ENCODE data around the gene KAZALD1.

The KAZALD1 gene

DNA sequence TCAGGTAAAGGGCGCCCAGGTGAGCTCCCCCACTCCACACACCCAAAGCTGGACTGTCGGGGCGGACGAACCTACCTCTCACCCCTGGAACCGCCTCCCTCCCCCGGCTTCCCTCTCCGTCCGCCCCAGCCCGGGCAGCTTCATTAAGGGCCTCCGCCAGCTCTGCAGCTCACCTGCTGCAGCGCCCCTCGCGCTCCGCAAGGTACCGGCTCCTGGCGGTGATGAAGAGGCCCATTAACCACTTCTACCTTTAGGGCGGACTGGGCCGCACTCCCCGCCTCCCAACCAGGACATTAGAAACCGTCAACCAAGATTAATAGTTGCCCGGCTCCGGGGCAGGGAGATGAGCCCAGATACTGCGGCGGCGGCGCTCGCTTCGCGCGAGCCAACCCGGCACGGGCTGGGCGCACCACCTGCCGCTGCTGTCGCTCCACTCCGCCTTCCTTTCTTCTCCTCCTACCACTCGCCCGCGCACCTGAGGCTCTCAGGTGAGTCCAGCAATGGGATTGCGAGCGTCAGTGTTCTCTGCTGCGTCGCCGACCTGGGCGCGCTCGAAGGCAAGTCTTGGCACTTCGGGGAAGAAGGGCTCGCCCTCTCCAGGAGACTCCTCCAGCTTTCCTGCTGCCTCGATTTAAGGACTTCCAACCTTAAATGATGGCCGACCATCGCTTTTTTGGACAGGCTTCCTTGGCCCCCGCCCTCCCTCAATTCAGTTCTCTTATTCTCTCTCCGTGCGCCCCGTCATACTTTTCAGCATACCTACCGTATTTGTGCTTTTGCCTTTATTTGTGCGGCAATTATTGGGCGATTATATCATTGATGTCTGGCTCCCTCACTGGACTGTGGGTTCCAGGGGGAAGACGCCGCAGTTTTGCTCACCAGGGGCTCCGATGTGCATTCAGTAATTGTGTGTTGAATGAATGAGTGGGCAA is 13.6 kb upstream of the KAZALD1 start:
- DNase-seq (ENCODE audit: low read depth in 2 of 2) = no peak

DNA sequence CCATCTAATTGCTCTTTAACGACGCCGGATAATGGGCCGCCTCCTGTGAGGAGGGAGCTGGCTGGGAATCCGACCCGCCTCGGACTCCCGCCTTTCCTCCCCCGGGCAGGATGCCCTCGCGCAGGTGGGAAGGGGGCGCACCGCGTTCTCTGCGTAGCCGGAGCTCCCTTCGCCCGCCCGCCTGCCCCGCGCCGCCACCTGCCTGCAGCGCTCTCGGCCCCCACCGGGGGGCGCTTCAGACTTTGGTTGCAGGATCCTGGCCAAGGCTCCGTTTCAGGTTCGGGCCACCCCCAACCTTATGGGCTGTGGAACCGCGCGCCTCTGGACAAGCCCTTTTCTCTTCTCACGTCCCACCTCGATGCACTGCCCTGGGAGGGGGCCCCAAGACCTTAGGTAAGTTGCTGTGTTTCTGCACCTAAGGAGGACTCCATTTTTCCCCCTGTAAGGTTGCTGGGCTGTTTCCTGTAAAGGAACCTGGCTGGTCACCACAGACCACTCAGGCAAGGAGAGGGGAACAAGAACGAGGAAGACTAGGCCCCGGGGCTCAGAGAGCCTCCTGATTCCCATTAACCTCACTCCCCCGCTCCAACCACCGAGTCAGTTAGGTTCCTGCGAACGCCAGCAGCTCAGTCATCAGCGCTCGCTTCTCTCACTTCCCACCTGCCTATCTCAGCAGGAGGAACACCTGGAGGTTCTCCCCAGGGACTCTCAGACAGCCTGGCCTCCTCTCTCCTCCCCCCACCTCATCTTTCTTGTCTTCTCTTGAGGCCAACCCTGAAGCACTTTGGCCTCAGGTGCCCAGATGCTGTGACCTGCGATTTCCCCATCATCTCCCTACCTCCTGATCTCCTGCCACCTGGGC is 11.3 kb upstream of the KAZALD1 start:
- peak; percentile 66 to 77 for DNase-seq (ENCODE audit: low read depth in 2 of 2)

DNA sequence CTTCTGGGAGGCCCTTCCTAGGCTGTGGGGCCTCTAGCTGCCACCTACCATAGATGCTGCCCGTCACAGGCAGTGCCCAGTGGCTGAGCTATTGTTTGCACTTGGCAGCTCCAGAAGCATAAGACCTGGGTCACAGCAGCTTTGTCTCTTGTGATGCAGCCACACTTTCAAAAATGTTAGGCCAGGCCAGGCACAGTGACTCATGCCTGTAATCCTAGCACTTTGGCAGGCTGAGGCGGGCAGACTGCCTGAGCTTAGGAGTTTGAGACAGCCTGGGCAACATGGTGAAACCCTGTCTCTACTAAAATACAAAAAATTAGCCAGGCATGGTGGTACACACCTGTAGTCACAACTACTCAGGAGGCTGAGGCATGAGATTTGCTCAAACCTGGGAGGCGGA is 9.5 kb upstream of the KAZALD1 start:
- DNase-seq (ENCODE audit: low read depth in 2 of 2) = no peak

DNA sequence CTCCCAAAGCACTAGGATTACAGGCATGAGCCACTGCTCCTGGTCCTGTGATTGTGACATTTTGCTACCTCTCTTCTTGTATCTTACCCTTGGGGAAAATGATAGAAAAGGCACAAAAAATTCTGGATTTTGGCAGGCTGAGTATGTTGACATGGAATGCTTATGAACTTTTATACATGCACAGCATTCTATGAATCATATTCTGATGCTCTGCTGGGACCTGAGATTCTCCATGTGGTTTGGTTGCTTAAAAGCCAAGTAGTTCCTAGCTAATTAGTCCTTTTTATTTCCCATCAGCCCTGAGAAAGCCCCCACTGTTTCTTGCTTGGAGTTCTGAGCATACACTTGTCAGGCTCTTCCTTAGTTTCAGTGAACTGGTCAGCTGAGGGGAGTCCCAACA is 8.3 kb upstream of the KAZALD1 start:
- no peak for DNase-seq (ENCODE audit: low read depth in 2 of 2)

DNA sequence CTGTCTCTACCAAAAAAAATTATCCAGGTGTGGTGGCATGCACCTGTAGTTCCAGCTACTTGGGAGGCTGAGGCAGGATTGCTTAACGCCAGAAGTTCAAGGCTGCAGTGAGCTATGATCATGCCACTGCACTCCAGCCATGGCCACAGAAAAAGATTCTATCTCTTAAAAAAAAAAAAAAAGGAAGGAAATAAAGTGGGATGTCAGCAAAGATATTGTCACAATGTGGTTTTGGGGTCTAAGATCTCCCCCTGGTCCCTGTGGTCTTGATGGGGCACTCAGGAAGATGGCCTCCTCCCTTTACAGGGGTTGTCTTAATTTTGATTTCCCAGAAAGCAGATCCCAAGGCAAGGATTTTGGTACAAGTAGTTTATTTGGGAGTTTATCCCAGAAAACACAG is 7.4 kb upstream of the KAZALD1 start:
- DNase-seq (ENCODE audit: low read depth in 2 of 2) = no peak

DNA sequence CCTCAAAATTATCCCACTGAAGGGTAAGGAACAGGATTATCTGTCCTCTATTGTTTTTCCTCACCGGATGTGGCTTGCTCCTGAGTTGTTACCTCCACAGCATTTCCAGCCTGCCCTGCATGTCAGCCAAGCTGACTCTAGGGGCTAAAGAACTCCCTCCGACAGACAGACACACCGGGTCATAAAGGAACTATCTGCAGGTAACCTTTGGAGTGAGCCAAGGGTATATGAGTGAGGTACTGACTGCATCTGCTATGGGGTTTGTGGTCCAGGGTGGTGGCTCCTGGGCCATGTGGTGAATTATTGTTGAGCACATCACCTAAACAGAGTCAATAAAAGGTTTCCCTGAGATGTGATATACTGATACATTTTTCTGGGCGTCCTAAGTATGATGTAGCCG is 6.9 kb upstream of the KAZALD1 start:
- no peak for DNase-seq (ENCODE audit: low read depth in 2 of 2)

DNA sequence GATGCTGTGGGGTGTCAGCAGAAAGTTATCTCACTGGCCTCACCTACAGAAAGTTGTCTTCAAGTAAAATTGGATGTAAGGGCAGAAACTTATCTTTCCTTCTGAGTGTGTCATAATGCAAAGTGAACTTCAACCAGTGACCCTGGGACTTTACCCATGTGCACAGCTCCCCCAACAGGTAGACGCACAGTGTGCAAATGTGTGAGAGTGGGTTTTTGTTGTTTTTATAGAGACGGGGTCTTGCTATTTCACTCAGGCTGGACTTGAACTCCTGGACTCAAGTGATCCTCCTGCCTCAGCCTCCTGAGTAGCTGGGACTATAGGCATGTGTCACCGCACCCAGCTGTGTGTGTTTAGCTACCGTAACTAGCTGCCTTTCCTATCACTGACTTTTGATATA is 6.4 kb upstream of the KAZALD1 start:
- DNase-seq (ENCODE audit: low read depth in 2 of 2) = no peak

DNA sequence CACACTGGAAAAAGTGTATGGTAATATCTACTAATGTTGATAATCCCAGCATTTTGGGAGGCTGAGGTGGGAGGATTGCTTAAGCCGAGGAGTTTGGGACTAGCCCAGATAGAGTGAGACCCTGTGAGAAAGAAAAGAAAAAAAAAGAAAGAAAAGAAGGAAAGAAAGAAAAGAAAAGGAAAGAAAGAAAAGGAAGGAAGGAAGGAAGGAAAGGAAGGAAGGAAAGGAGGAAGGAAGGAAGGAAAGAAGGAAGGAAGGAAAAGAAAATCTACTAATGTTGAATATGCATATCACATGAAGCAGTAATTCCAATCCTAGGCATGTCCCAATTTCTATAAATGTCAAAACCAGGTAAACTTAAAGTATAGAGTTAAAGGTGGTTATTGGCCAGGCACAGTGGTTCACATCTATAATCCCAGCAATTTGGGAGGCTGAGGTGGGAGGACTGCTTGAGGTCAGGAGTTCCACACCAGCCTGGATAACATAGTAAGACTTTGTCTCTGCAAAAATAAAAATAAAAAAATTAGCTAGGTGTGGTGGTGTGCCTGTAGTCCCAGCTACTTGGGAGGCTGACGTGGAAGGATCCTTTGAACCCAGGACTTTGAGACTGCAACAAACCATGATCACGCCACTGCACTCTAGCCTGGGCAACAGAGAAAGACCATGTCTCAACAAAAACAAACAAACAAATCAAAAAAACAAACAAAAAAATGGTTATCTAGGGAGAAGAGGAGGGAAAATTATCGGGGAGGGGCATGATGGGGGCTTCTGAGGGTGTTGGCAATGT is 5.2 kb upstream of the KAZALD1 start:
- no peak for DNase-seq (ENCODE audit: low read depth in 2 of 2)

DNA sequence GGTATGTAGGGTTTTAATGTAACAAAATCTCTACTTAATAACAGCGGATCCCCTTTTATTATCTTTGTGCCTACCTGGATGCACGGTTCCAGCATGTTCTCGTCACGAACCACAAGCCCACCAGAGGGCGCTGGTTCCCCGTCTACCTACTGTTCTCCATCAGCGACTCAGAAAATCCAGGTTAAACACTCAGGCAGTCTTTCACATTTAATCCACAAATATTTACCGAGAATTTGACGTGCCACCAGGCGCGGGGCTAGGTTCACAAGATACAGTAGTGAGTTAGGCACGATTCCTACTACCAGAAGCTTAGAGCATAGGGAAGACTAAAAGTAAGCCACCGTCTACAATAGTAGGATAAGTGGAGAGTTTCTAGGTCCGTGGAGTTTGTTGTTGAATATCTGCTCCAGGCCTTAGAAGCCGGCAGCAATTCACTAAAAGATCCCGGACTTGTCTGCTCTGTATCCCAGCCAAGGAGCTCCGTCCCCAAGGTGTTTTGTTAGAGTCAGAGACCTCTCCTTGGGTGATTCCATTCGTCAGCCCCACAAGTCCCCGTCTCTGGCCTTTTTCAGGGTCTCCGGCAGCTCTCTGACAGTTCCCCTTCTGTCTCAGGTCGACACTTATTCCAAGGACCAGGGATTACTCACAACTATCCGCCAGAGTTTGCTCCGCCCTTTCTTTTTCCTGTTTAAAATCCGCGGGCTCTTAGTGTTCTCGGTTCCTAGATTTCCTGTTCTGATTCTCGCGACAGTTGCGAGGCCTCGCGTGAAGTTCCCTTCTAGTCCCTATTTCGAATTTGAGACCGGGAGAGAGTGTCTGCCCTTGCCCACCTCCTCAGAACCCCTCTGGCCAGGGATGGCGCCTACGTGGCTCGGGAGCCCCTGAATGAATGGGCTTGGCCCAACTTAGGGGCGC is 1.5 kb upstream of the KAZALD1 start:
- DNase-seq (ENCODE audit: low read depth in 2 of 2) = peak; percentile 88 to 96

DNA sequence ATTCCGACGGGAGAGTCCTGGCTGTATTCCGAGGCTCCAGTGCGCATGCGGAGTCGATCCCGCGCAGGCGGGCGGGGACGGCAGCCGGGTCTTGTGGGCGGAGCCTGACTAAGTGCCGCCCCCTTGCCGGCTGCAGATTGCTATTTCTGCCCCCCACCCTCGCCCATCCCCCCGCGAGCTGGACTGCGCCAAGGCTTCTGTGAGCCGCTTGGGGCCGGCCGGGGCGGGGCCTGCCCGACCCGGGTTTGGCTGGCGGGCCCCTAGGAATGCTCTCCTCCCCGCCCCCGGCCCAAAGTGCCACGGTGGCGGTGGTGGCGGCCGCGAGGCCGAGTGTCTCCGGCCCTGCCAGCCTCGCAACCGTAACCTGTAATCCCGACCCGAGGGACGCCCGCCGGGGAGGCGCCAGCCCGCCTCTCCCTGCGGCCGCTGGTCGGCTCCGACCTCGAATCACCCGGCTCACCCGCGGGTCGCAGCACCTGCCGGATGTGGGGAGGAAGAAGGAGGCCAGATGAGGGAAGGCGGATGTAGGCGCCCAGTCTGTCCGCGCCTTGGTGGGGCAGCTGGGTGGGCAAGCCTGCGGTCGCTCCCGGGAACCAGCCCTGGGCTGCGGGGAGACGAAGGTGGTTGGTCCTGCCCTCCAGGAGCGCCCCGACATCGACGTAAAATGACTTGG is 702 bp upstream of the KAZALD1 start:
- peak; percentile 88 to 91 for DNase-seq (ENCODE audit: low read depth in 2 of 2)

DNA sequence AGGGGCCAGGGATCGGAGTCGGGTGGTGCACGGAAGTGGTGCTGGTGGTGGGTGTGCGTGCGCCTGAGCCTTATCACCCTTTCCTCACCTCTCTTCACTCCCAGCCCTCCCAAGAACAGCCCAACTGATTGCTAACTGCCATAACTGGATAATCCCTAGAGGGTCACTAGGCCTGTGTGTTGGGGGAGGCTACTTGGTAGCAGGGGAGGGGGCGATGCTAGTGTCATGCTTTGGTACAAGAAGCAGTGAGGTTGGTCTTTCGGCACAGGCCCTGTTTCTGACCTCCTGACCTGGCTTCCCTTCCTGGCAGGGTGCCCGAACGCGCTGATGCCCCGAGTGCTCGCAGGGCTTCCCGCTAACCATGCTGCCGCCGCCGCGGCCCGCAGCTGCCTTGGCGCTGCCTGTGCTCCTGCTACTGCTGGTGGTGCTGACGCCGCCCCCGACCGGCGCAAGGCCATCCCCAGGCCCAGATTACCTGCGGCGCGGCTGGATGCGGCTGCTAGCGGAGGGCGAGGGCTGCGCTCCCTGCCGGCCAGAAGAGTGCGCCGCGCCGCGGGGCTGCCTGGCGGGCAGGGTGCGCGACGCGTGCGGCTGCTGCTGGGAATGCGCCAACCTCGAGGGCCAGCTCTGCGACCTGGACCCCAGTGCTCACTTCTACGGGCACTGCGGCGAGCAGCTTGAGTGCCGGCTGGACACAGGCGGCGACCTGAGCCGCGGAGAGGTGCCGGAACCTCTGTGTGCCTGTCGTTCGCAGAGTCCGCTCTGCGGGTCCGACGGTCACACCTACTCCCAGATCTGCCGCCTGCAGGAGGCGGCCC is 652 bp downstream of the KAZALD1 start:
- peak; percentile 42 to 55 for DNase-seq (ENCODE audit: low read depth in 2 of 2)

DNA sequence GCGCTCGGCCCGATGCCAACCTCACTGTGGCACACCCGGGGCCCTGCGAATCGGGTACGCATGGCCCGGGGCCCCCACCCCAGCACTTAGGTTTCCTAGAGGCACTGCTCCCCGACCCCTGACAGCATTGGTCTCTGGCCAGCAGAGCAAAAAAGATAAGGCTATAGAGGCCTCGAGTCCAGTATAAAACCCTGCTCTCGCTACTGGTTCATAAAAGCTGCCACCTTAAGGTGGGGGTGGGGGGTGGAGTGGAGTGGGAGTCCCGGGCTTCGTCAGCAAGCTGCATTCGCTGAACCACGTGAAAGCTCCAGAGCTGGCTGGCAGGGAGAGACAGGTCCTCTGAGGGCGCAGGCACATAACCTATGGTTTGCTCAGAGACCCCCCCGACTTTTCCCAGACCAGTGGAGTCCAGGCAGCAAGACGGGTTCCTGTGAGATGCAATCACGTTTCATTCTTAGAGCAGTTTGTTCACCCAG is 1.3 kb downstream of the KAZALD1 start:
- no peak for DNase-seq (ENCODE audit: low read depth in 2 of 2)

DNA sequence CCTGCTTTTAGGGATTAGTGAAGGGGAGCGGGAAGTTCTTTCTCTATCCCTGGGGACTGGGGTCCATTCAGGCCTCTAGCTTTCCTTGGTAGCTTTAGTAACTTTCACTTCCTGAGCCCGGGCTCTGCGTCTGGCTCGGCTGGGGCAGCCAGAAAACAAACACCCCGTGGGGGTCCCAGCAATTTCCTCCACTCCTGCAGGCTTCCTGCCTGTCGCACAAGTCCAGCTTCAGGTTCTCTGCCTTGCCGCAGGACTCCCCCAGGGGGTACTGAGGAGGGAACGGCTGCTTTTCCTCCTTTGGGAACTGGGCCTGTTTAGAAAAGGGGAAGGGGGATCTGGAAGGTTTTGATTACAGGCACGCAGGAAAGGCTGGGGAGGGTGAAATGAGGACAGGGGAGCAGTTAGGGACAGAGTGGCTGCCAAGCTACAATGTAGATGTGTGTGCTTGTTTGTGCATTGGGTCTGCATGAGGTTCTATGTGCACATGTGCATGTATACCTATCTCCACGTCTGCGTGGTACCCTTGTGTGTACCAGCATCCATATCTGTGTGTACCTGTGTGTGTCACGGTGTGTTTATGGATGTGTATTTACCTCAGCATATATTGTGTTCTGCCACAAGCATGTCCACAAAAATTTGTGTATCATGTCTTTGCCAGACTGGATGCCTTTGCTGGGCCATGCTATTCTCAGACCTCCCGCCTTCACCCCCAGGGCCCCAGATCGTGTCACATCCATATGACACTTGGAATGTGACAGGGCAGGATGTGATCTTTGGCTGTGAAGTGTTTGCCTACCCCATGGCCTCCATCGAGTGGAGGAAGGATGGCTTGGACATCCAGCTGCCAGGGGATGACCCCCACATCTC is 2.0 kb downstream of the KAZALD1 start:
- DNase-seq (ENCODE audit: low read depth in 2 of 2) = no peak

DNA sequence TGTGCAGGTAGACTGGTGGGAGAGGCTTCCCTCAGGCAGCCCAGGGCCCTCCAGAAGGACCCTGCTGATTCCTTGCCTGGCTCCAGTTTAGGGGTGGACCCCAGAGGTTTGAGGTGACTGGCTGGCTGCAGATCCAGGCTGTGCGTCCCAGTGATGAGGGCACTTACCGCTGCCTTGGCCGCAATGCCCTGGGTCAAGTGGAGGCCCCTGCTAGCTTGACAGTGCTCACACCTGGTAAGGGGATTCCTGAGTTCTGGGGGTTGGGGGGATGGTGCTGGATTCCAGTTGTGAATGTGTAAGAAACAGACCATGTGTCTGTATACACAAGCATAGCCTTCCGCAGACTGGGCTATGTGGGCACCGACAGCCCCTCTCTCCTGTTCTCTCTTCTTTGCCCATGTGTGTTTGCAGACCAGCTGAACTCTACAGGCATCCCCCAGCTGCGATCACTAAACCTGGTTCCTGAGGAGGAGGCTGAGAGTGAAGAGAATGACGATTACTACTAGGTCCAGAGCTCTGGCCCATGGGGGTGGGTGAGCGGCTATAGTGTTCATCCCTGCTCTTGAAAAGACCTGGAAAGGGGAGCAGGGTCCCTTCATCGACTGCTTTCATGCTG is 2.7 kb downstream of the KAZALD1 start:
- no peak for DNase-seq (ENCODE audit: low read depth in 2 of 2)

DNA sequence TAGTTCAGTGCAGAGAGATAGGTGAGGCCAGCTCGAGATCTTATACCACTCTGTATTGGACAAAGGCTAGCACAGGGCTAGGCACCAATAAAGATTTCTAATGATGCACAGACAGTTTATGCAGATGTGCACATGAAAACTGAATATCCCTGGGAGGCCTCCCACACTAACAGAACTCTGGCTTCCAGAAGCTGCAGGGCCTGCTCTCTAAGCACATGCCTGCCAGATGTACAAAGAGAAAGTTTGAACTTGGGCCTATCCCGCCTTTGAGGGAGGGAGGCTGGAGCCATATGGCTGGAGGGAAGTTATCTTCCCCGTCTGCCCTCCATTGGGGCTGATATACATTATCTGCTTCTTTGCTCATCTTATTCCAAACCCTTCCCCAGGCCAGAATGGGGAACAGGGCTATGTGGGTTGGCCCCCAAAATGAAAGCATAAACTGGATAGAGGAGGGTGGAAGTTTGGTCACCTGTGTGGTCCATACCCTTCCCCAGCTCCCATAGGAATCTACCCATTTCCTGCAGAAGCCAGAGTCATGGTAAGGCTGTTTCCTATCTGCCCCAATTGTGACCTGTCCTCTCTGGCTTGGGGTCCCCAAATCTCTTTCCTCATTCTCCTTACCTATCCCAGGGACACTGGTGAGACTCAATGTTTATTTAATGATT is 3.8 kb downstream of the KAZALD1 start:
- no peak for DNase-seq (ENCODE audit: low read depth in 2 of 2)

DNA sequence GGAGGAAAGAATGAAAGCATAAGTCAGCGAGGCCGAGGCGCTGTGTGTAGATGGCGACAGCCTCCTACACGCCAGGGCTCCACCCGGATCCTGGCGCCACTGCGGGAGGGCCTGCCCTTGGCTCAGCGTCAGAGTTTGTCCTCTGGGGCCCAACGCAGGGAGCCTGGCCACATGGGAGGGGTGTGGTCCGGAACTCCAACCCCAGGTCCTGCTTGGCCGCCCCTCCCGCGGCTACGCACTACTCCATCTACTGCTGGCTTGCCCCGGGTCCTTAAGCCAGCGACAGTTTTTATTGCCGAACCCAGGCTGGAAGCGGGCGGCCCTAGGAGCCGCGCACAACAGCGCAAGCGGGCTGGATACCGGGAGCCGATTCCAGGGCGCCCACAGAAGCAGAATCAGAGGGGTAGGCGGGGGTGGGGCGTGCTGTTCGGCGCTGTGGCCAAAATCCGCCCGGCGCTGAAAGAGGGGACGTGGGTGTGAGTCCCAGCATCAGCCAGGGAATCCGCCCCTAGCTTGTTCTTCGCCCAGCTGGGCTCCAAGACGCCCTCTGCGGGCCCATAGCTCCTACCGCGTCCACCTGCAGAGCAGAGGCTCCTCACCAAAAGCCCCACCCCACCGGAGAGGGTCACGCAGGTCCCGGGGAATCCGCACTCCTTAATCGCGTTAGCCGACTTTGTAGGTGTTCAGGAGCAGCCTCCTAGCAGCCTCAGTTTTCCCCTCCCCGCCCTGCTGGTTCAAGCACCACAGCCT is 4.5 kb downstream of the KAZALD1 start:
- DNase-seq (ENCODE audit: low read depth in 2 of 2) = peak in 1 of 2 donors; percentile 36

All from stimulated activated CD4-positive, alpha-beta T cell treated with anti-CD3 and anti-CD28 coated beads, Interleukin-4, amount 100 ng/mL, for 48 hours (primary cell).